HG03097 (cell line): Measurements from ENCODE around the gene BBLN.

Experiments
- ATAC-seq: cut with Tn5 transposase; IDR thresholded peaks from one replicate; pipeline ENCODE4 v1.9.1; 2021; ENCODE audit not compliant: unreplicated experiment, low FRiP score

BBLN gene

DNA sequence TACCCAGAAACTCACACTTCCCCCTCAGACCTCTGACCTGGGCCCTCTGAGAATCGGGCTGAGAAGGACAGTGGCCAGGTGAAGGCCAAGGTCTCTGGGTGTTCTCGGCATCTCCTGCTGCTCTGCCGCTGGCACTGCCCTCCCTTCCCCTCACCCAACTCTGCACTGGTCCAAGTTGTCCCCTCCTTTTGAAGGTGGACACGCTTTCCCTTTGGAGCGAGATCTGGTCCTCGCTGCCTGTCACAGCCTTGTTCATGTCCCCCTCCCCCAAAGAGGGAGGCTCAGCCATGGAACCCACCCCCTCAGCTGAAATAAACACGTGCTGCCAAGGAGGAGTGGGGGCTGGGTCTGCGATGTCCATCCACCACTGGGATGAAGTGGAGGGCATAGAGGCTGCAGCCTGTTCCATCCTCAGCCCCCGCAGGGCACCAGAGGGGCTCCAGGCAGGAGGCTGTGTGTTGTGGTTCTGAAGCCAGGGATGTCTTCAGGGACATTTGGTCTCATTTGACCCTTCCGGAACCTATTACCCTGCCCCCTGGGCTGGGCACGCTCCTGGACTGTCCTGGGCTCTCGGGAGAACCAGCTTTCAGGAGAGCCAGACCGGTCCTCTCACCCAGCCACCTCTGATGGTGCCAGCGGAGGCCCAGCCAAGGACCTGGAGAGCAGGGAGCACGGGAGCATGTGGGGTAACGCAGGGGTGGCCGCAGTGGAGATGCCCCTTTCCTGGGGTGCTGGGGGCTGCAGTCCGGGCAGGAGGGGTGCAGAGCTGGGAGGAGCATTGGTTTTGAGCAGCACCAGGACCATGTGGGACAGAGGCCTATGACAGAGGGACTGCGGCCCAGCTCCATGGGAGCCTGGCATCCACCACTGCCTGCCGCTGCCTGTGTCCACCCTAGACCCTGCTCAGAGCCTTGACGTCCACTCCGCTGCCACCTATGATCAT lies 15.6 kb upstream of the BBLN start:
- ATAC-seq = no peak

DNA sequence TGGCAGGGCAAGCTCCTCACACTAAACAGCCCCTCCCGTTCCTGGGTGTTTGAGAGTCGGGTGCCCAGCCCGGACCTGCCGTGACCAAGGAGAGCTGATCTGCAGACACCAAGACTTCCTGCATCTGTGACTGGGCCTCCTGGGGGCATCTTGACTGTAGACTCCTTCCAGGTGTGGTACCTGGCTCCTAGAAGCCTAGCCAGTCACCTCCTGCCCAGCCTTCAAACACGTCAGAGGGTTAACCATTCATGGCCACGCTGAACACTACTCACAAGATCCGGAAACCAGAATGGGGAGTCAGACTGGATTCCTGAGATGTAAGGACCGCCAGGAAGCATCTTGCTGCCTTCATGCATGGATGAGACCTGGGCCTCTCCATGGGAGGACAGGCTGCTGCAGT lies 14.5 kb upstream of the BBLN start:
- ATAC-seq = no peak

DNA sequence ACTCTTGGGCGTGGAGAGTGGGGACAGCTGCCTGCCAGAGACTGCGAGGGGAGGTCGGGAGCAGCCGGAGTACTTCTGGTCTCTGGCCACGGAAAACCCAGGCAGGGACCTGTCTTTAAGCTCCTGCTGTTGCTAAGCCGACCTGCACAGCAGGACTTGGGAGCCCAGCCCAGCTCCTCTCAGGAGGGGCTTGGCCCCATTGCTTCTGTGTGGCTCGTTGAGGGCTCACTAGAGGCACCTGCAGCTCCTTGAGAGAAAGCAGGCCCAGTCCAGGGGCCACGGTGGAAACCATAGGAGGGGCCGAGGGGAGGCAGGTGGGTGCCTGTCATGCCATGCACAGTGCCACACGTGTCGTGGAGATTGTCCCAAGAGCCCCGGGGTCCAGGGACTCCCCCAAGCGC lies 14.1 kb upstream of the BBLN start:
- no peak for ATAC-seq

DNA sequence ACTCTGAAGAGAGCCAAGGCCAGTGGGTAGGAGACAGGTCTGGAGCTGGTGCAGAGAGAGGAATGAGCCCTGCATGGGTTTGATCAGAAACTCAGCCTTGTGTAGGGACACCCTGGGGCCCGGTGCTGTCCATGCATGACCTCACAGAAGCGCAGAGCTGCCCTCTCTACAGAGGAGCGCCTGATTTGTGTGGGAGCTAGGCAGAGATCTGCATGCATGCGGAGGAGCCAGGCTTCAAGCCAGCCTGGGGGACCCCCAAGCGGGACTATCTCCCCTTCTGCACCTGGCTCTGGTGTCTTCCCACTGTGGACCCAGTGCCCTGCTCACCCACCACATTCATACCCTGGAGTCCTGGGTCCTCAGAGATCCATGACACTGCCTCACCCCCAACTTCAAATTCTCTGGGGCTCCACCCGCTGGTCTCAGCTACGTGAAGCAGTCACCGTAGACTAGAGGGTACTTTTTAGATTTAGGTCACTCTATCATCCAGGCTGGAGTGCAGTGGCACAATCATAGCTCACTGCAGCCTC lies 13.4 kb upstream of the BBLN start:
- no peak for ATAC-seq

DNA sequence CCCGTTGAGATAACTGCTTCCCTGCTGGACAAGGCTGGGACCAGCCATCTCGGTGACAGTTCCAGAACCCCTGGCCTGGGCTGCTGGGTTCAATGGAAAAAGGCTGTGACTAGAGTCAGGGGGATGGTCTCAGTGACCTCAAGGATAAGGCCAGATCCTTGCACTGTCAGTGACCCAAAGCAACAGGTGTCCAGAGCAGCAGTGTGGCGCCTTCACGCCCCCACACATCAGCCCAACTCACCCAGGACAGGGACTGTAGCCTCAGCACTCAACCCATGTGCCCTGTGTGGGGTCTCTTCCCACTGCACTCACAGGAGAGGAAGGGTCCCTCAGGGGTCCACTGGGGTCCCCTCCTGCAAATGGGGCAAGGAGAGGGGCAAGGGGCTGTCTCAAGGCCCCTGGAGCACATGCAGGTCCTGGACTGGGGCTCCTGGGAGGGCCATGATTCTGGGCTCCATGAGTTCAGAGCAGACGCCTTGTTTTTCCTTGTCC lies 11.5 kb upstream of the BBLN start:
- no peak for ATAC-seq

DNA sequence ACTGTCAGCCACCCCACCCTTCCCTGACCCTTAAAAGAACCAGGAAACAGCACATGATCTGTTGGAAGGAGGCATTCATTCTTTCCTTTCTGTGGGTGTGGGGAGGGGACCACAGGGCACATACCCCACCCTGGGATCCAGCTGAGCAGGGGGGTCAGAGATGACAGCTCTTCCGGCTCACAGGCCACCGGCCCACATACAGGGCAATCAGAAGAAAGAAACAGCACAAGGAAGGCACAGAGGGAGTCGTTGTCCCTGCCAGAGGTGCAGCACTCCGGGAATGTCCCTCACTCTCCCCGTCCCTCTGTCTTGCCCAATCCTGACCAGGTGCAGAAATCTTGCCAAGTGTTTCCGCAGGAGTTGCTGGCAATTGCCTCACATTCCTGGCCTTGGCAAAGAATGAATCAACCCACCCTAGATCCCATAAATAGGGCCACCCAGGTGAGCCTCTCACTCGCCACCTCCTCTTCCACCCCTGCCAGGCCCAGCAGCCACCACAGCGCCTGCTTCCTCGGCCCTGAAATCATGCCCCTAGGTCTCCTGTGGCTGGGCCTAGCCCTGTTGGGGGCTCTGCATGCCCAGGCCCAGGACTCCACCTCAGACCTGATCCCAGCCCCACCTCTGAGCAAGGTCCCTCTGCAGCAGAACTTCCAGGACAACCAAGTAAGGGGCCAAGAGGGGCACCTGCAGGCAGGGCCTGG lies 10.9 kb upstream of the BBLN start, which contains the start of gene LCN2:
Gene LCN2, plus strand, starts transcription at position 453 of the 701 bp plus-strand sequence. Its CDS starts 73 bp downstream, at position 526.
- no peak for ATAC-seq

DNA sequence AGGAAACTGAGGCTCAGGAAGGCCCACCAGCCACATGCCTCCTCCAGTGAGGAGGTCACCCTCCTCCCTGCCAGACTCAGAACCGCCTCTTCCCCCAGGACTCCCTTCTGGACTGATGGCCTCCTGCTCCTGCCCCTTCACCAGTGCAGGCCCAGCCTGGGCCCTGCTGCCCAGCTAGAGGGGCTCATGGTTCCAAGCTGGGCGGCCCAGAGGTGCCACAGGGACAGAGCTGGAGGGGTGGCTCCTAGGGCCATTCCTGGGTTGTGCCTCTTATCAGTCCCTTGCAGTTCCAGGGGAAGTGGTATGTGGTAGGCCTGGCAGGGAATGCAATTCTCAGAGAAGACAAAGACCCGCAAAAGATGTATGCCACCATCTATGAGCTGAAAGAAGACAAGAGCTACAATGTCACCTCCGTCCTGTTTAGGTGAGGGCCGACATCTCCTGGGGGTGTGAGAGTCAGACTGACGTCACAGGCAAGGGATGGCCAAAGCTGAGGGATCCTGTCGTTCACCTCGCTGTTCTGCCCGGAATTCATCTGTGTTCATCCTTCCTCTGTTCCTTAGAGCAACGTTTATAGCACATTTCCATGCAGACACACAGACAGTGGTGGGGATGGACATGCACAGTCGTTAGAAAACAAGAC lies 10.0 kb upstream of the BBLN start:
- no peak for ATAC-seq

DNA sequence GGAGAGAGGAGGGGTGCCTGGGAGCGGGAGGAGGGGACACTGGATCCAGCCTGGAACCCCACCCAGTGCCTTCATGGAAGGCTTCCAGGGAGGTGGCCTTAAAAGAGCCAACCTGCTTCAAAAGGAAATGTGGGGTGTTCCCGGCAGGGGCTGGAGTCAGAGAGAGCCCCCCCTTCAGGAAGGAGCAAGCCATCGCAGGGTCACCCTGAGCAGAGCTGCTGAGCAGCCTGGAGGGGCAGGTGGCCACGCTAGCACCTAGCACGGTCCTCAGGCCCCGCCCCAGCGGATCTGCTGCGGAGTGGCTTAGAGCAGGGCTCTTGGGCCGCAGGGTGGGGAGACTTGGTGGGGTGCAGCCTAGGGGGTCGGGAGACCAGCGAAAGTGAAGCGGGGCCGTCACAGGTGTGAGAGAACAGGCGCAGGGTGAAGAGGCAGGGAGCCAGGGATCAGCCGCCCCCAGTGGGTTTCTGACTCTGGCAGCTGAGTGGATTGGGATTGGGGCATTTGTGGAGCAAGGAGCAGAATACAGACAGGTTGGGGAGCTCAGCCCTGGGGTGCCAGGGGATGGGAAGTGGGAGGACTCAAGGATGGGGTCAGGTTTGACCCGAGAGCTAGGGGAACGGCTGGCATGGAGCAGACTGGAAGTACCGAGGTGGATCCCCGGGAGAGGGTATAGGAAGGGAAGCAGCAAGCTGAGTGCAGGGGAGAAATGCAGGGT lies 9.3 kb upstream of the BBLN start:
- ATAC-seq = no peak

DNA sequence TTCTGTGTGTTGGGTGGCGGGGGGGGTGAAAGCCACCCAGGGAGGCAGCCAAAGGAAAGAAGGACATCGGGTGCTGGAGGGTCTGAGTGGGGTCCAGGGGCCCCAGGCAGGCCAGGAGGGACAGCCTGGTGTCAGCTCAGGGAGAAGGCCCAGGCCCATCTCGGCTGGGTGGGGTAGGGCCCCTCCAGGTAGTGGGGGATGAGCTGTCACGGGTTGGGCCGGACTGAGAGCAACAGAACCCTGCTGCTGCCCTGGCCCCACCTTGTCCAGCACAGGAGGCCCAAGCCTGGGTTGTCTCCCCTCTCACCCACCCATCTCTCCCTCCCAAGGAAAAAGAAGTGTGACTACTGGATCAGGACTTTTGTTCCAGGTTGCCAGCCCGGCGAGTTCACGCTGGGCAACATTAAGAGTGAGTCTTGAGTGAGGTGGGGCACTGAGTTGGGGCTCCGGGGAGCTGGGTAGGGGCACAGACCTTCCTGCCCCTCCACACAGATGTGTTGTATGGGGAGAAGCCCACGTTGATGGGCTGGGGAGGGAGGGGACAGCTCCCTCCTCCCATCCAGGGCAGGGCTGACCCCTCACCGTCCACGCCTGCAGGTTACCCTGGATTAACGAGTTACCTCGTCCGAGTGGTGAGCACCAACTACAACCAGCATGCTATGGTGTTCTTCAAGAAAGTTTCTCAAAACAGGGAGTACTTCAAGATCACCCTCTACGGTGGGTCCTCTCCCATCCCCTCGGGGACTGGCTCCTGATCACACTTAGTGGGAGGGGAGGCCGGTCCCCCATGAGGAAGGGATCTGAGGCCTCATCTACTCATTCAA lies 8.5 kb upstream of the BBLN start:
- no peak for ATAC-seq

DNA sequence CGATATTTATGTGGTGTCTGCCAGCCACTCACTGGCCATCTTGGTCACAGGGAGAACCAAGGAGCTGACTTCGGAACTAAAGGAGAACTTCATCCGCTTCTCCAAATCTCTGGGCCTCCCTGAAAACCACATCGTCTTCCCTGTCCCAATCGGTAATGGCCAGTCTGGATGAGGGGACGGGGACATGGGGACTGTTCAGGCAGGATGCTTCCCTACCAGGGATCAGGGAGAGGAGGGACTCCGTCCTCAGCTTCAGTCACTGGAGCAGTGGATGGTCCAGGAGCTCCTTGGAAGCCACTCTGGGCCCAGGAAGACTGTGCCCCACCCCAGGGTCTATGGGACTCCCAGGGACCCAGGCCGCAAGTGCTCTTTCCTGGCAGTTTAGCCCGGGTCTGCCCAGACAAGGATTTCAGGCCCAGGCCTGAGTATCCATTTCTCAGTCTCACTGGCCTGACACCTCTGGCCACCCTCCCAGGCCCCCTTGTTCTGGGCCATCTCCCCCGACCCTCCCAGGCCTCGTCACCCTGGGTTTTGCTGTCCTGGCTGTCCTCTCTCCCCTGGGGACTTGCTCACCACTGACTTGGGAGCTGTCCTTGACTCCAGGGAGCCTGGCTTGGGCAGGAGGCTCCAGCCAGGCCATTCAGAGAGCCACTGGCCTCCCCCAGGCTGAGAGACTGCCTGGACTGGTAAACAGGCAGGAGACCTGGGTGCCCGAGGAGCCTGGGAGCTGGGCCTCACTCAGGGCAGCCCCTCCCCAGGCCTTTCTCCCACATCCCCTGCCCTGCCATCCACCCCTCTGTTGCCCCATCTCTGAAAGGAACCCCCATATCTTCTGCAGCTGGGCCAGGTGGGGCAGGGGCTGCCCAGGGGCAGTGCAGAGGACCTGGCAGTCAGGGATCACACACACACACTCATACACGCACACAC lies 7.7 kb upstream of the BBLN start:
- no peak for ATAC-seq

DNA sequence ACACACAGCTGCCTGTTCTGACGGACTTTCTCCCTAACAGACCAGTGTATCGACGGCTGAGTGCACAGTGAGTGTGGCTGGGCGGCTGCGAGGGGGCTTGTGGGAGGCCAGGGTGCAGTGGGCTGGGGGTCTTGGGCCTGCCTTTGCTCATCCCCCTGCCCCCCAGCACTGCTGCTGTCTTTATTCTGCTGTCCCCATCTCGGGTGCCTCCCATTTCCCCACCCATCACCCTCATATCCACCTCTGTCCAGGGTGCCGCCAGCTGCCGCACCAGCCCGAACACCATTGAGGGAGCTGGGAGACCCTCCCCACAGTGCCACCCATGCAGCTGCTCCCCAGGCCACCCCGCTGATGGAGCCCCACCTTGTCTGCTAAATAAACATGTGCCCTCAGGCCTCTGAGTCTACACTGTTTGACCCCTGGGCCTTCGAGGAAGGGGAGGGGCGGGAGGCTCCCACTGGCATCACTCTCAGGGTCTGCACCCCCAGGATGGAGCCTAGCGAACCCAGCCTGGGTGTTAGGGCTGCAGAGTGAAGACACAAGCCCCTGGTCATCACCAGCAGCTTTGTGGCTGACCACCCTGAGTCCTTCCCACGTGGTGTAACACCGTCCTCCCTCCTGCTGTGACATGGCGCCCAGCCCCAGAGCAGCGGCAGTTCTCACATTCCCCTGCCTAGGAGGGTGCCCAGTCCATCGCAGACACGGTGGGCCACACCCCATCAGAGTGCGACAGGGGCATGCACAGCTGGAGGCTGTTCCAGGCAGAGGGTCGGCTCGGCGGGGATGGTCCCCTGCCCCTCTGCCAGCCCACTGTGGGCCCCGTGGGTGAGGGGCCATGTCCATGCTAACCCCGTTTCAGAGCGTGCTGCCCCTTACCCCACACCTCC lies 6.8 kb upstream of the BBLN start:
- no peak for ATAC-seq

DNA sequence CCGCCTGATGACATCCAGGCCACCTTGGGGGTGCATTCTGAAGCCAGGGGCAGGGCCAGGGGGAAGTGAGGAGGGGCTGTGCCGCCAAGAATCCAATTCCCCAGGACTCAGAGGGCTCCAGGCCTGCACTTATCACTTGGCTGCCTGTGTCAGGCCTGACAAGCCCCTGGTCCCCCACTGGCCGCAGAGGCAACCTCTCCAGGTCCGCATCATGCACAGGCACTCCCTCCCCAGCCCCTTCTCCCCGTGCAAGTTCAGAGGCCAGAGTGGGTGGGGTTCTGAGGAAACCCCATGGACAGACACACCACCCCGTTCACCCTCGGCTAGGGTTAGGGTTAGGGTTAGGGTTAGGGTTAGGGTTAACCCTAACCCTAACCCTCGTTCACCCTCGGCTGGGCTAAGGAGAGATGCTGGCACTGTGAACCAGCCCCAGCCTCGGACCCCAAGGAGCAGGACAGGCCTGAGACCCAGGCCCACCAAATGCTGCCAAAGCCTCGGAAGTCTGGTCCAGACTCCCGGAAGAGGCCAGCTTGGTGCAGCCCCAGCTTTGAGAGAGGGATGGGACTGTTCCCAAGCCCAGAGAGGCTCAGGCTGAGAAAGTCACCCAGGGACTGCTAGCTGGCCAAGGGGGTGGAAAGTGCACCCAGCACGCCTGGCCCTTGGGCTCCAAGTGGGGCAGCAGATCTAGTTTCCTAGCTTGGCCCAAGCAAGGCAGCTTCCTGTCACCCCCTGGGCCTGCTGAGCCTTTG lies 5.9 kb upstream of the BBLN start:
- no peak for ATAC-seq

DNA sequence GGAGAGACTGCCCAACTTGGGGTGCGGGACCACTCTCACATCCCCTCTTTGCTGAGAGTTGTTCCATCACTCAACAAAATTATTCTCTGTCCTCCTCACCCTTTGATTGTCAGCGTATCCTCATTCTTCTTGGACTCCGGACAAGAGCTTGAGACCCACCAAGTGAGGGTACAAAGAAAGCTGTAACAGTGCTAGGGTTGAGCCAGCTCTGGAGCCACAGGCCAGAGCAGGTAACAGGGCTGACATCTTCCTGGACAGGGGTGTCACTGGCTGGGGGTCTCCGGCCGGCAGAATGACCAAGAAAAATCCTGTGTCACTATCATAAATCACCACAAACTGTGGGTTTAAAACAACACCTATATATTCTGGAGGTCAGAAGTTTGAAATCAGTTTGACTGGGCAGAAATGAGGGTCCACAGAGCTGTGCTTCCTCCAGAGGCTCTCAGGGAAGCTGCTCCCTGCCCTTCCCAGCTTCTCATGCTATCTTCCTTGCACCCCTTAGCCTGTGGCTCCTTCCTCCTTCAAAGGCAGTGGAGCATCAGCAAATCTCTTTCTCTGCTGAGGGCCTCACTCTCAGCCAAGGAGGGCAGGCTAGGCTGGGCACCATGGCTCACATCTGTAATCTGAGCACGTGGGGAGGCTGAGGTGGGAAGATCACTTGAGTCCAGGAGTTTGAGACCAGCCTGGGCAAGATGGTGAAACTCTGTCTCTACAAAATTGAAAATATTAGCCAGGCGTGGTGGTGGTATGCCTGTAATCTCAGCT lies 4.1 kb upstream of the BBLN start:
- no peak for ATAC-seq

DNA sequence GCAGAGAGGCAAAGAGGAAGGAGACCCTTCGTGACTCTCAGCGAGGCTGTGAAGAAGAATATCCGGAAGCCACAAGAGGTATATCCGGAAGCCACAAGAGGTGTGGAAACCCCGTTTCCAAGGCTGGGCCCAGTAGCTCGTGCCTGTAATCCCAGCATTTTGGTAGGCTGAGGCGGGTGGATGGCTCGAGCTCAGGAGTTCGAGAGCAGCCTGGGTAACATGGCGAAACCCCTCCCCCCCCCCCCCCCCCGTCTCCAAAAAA lies 612 bp upstream of the BBLN start:
- ATAC-seq = no peak

DNA sequence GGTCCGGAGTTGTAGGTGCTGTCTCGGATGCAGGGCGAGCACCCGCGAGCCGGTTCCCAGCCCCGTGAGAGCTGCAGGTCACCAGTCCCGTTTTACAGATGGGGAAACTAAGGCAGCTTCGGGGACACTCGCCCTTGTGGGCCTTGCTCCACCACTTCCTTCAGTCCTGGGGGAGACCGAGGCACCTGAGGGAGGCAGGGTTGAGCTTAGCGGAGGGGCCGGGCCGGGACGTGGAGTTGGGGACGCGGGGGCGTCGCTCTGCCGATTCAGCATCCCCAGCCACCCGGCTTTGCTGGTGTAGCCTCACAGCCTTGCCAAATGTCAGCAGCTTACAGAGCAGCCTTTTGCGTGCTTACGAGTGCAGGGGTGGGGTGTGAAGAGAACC lies 530 bp downstream of the BBLN start:
- ATAC-seq = no peak

DNA sequence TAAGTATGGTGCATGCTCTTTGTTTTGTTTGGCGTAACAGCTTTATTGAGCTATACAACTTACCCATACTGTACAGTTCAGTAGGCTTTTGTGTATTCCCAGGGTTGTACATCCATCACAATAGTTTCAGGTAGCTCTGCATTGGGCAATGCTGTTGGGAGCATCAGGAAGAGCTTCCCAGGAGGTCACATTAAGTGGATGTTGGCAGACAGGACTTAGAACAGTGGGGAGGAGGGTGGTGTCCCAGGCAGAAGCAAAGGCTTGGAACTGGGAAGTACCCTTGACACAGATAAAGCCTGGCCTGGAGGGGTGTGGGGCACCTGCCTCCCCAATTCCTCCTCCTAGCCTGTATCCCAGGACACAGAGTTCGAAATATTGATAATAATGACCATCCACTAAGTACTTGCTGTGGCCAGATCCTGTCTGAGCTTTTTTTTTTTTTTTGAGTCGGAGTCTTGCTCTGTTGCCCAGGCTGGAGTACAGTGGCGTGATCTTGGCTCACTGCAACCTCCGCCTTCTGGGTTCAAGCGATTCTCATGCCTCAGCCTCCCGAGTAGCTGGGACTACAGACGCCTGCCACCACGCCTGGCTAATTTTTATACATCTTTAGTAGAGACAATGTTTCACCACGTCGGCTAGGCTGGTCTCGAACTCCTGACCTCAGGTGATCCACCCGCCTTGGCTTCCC lies 1.3 kb downstream of the BBLN start:
- ATAC-seq = no peak
